Lung (tissue), 12 donors: Measurements from ENCODE around the gene ARHGAP31. TPM values are rescaled to one million over a fixed set of nuclear protein-coding genes. Genes with fewer than 3 reads are reported as not detected.

Source experiments
- ATAC-seq: fragments of 200-7000 bp; cut with Tn5 transposase; one replicate; pipeline ENCODE4 v1.9.1; 2020; ENCODE audit warnings: moderate number of reproducible peaks; ENCODE audit not compliant: insufficient read depth, low FRiP score
- DNase-seq, 3 donors: peaks; one replicate each; pipeline ENCODE4 v3.0.0-alpha.2; 2013 to 2017
- H3K27ac ChIP-seq, 2 donors: one replicate each; pipeline ENCODE4 v1.5.1; 2013; ENCODE audit warnings: mild to moderate bottlenecking in 2 of 2, moderate library complexity in 2 of 2, control low read depth in 1 of 2, inconsistent platforms in 1 of 2, low read depth in 1 of 2, low read length in 1 of 2
- H3K27me3 ChIP-seq, 3 donors: one replicate each; pipeline ENCODE4 v1.5.1; 2013; ENCODE audit warnings: low read length in 2 of 3; ENCODE audit not compliant: control insufficient read depth in 3 of 3, insufficient read depth in 3 of 3
- H3K36me3 ChIP-seq, 4 donors: one replicate each; pipeline ENCODE4 v1.5.1; 2013; ENCODE audit warnings: low read length in 4 of 4, mild to moderate bottlenecking in 1 of 4, moderate library complexity in 1 of 4; ENCODE audit not compliant: control insufficient read depth in 4 of 4, insufficient read depth in 4 of 4
- H3K4me1 ChIP-seq, 5 donors: one replicate each; pipeline ENCODE4 v1.5.1; 2013; ENCODE audit warnings: low read length in 5 of 5, mild to moderate bottlenecking in 2 of 5, moderate library complexity in 1 of 5; ENCODE audit not compliant: control insufficient read depth in 5 of 5, insufficient read depth in 5 of 5
- H3K4me3 ChIP-seq: one replicate; pipeline ENCODE4 v1.5.1; 2013; ENCODE audit warnings: mild to moderate bottlenecking, control low read depth, moderate library complexity
- H3K9ac ChIP-seq, 2 donors: one replicate each; pipeline ENCODE4 v1.5.1; 2013; ENCODE audit warnings: low read length in 2 of 2, control low read depth in 1 of 2; ENCODE audit not compliant: insufficient read depth in 1 of 2
- H3K9me3 ChIP-seq, 4 donors: one replicate each; pipeline ENCODE4 v1.5.1; 2013; ENCODE audit warnings: low read length in 3 of 4, mild to moderate bottlenecking in 1 of 4, moderate library complexity in 1 of 4; ENCODE audit not compliant: control insufficient read depth in 4 of 4, insufficient read depth in 3 of 4
- WGBS, 2 donors: extraction: QIAGEN DNeasy Blood & Tissue Kit; methylation state at CpG; one replicate each; pipeline ENCODE4 v1.1.7; 2013; 5-methylcytosine and 5-hydroxymethylcytosine counted together
- polyA plus RNA-seq, 2 donors: library from polyadenylated mRNA; stranded (reverse); fragments of 200-250 nt; gene quantifications; one replicate each; pipeline ENCODE4 v1.2.1, GENCODE V29; 2013
- total RNA-seq, 2 donors: library from RNA; depleted of rRNA in 1 of 2; stranded (reverse); fragments of >200 nt in 1 of 2; gene quantifications; one replicate each; pipeline ENCODE4 v1.2.1, GENCODE V29; 2014 to 2021
- TF ChIP-seq, protein P1 (sequence below): IDR thresholded peaks from 2 replicates; pipeline ENCODE4 v1.5.1; 2012; ENCODE audit warnings: mild to moderate bottlenecking; ENCODE audit errors: control extremely low read depth, extremely low read depth
- donor health status: control.
- donor health status: control.
- donor health status: Bipolar disorder and iron deficiency.
- donor health status: healthy.
- donor health status: DM: yes; HTN: yes; CAD: no.

The ARHGAP31 gene
- total and polyA plus RNA-seq, 4 donors = 11.6 to 58.5 (median 31.7) TPM

DNA sequence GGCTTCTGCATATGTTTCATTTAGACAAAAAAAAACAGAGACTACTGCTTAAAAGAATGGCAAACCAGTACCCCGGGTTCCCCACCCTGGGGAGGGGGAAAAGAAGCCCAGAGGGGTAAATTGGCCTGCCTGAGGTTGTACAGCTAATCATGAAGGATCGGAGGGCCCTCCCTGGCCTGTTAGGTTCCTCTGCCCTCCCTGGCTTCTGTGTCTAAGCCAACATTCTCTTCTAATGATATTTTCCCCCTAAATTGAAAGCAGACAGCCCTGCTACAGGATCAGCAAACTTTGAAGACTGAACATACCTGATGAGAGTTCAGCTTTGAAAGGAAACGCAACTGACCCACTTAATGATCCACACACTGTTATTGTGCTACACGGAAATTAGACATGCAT lies 2.5 kb downstream of the ARHGAP31 start:
- peak overlapping the region; percentile 72 to 75 for H3K27ac ChIP-seq
- TF ChIP-seq, protein P1, sequence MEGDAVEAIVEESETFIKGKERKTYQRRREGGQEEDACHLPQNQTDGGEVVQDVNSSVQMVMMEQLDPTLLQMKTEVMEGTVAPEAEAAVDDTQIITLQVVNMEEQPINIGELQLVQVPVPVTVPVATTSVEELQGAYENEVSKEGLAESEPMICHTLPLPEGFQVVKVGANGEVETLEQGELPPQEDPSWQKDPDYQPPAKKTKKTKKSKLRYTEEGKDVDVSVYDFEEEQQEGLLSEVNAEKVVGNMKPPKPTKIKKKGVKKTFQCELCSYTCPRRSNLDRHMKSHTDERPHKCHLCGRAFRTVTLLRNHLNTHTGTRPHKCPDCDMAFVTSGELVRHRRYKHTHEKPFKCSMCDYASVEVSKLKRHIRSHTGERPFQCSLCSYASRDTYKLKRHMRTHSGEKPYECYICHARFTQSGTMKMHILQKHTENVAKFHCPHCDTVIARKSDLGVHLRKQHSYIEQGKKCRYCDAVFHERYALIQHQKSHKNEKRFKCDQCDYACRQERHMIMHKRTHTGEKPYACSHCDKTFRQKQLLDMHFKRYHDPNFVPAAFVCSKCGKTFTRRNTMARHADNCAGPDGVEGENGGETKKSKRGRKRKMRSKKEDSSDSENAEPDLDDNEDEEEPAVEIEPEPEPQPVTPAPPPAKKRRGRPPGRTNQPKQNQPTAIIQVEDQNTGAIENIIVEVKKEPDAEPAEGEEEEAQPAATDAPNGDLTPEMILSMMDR = no peak
- no peaks in the 10 kb centered on the region for H3K9me3 ChIP-seq
- H3K27me3 ChIP-seq = no peaks in the 10 kb centered on the region
- peak overlapping the region; percentile 53 for H3K4me3 ChIP-seq
- no peak for DNase-seq
- 53 to 77% methylated on average over 4 of the region's 4 CpGs for WGBS, 2 donors
- ATAC-seq = no peak
- peaks cover 9 to 50% (median 27%) of the 10 kb centered on the region in 5 donors for H3K4me1 ChIP-seq
- peaks cover 0 to 18% (median 3%) of the 10 kb centered on the region in 4 donors for H3K36me3 ChIP-seq
- H3K9ac ChIP-seq = no peak overlapping the region

DNA sequence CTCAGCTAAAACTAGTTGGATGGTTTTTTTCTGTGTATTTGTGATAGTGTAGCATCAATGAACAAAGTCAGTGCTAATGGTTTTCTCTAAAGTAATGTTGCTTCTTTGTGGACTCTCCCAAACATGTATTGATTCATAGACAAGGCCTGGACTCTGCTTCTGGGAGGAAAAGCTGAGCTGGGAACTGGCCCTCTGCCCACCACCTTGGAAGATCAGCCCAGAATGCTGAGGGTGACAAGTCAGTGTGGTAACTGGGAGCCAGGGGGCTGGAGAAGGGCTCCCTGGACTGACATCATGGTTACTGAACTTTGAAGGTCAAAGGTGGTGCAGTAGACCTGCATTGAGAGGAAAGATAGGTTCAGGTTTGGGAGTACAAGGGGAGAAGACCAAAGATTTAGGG lies 3.0 kb downstream of the ARHGAP31 start:
- Histone ChIP-seq H3K9me3 (no peaks in the 10 kb centered on the region), H3K27me3 (no peaks in the 10 kb centered on the region), H3K4me1 (peaks cover 9 to 50% (median 31%) of the 10 kb centered on the region in 5 donors), H3K27ac (peak overlapping the region; percentile 75), H3K4me3 (no peak overlapping the region), H3K9ac (no peak overlapping the region), H3K36me3 (peaks cover 0 to 18% (median 3%) of the 10 kb centered on the region in 4 donors)
- DNase-seq (no peak), ATAC-seq (no peak)
- TF ChIP-seq, protein P1 = no peak

DNA sequence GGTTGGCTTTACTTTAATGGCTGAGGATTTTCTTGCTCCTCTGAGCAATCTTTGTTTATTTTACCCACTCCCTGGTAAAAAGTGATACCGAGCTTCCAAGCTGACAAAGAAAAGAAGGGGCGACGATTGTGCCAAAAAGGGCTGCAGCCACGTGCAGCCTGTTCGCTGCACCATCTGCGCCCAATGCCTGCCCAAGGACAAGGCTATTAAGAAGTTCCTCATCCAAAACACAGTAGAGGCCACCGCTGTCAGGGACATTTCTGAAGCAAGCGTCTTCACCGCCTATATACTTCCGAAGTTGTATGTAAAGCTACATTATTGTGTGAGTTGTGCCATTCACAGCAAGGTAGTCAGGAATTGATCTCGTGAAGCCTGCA lies 4.4 kb downstream of the ARHGAP31 start:
- H3K9ac ChIP-seq = no peak overlapping the region
- peaks cover 0 to 21% (median 9%) of the 10 kb centered on the region in 4 donors for H3K36me3 ChIP-seq
- H3K4me3 ChIP-seq = no peak overlapping the region
- peaks cover 3 to 40% (median 30%) of the 10 kb centered on the region in 5 donors for H3K4me1 ChIP-seq
- DNase-seq (no peak), ATAC-seq (no peak)
- TF ChIP-seq, protein P1 = no peak
- no peaks in the 10 kb centered on the region for H3K9me3 ChIP-seq
- H3K27me3 ChIP-seq = no peaks in the 10 kb centered on the region
- H3K27ac ChIP-seq = no peak overlapping the region
- WGBS, 2 donors = 61 to 85% methylated on average over 11 of the region's 11 CpGs

DNA sequence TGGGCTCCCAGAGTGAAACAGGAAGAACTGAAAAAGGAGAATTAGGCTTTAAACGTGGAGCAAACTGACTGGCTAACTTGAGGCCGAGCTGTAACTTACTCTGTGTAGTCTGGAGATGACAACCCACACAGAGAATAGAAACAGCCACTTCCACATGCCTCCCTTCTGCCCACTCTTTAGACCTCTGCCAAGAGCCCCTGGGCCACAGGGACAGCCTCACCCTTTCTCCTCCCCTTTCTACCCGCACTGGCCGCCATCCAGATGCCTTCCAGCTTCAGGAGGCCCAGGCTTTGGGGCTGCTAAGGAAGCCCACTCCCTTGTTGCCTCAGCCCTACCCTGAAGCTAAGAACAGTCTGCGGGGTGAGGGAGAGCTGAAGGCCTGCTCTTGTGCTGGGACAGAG lies 6.8 kb downstream of the ARHGAP31 start:
- ATAC-seq = no peak
- no peak for DNase-seq
- Histone ChIP-seq H3K4me1 (peaks cover 7 to 48% (median 35%) of the 10 kb centered on the region in 5 donors), H3K9ac (no peak overlapping the region), H3K36me3 (peaks cover 0 to 21% (median 10%) of the 10 kb centered on the region in 4 donors), H3K27ac (peak overlapping the region in 1 of 2 donors; percentile 83), H3K27me3 (no peaks in the 10 kb centered on the region), H3K9me3 (no peaks in the 10 kb centered on the region), H3K4me3 (no peak overlapping the region)
- WGBS, 2 donors = 47 to 49% methylated on average over 5 of the region's 5 CpGs
- TF ChIP-seq, protein P1 = no peak
